GM23248 (cell line): ENCODE results near the gene NCOA3. TPM values are rescaled to one million over a fixed set of nuclear protein-coding genes. Genes with fewer than 3 reads are reported as not detected.
"Not testable (repeated sequence)": the region's sequence is repeated elsewhere in the genome, so short reads cannot be mapped to it uniquely, and the experiment has no call there.

Experiments
- DNase-seq: peaks from one replicate; pipeline ENCODE4 v3.0.0-alpha.2; 2015
- H2AFZ ChIP-seq: fragments of 200-600 bp; sonication (generic); 2 replicates; pipeline ENCODE4 v1.6.1; 2016; ENCODE audit warnings: antibody characterized with exemption
- H3F3A ChIP-seq: fragments of 200-600 bp; sonication (generic); 2 replicates; pipeline ENCODE4 v1.6.1; 2016; ENCODE audit warnings: mild to moderate bottlenecking, antibody characterized with exemption, mixed run types; ENCODE audit not compliant: insufficient read depth
- H3K27ac ChIP-seq: fragments of 200-600 bp; sonication (generic); 2 replicates; pipeline ENCODE4 v1.5.1; 2016; ENCODE audit warnings: mild to moderate bottlenecking
- H3K27me3 ChIP-seq: fragments of 200-600 bp; sonication (generic); replicated peaks from 2 replicates; pipeline ENCODE4 v1.6.1; 2016; ENCODE audit warnings: mild to moderate bottlenecking; ENCODE audit not compliant: insufficient read depth
- H3K36me3 ChIP-seq: fragments of 200-600 bp; sonication (generic); 2 replicates; pipeline ENCODE4 v1.6.1; 2016; ENCODE audit warnings: low read depth, mild to moderate bottlenecking
- H3K4me1 ChIP-seq: fragments of 200-600 bp; sonication (generic); 2 replicates; pipeline ENCODE4 v1.6.1; 2016; ENCODE audit warnings: mild to moderate bottlenecking; ENCODE audit not compliant: insufficient read depth
- H3K4me2 ChIP-seq: fragments of 200-600 bp; sonication (generic); one replicate; pipeline ENCODE4 v1.6.1; 2016; ENCODE audit warnings: mild to moderate bottlenecking; ENCODE audit not compliant: unreplicated experiment
- H3K4me3 ChIP-seq: fragments of 200-600 bp; sonication (generic); 2 replicates; pipeline ENCODE4 v1.5.1; 2016; ENCODE audit warnings: mild to moderate bottlenecking
- H3K79me2 ChIP-seq: fragments of 200-600 bp; sonication (generic); 2 replicates; pipeline ENCODE4 v1.6.1; 2016; ENCODE audit warnings: mild to moderate bottlenecking; ENCODE audit not compliant: insufficient read depth
- H3K9ac ChIP-seq: fragments of 200-600 bp; sonication (generic); 2 replicates; pipeline ENCODE4 v1.6.1; 2016; ENCODE audit warnings: mild to moderate bottlenecking
- H3K9me2 ChIP-seq: fragments of 200-600 bp; sonication (generic); 2 replicates; pipeline ENCODE4 v1.6.1; 2016; ENCODE audit warnings: mixed run types, mild to moderate bottlenecking, moderate library complexity; ENCODE audit not compliant: insufficient read depth
- H3K9me3 ChIP-seq: fragments of 200-600 bp; sonication (generic); one replicate; pipeline ENCODE4 v1.6.1; 2017; ENCODE audit warnings: low read depth
- H4K20me1 ChIP-seq: fragments of 200-600 bp; sonication (generic); 2 replicates; pipeline ENCODE4 v1.6.0; 2016; ENCODE audit not compliant: insufficient read depth
- EZH2 ChIP-seq: fragments of 200-600 bp; sonication (generic); IDR thresholded peaks from 2 replicates; pipeline ENCODE4 v1.6.1; 2018; ENCODE audit warnings: antibody characterized with exemption, mild to moderate bottlenecking; ENCODE audit not compliant: insufficient read depth, poor library complexity, severe bottlenecking
- EZH2phosphoT487 ChIP-seq: fragments of 200-600 bp; sonication (generic); IDR thresholded peaks from 2 replicates; pipeline ENCODE4 v1.6.1; 2018; ENCODE audit warnings: antibody characterized with exemption, moderate library complexity, mild to moderate bottlenecking, low read depth; ENCODE audit not compliant: insufficient read depth
- WGBS, 2 experiments: methylation state at CpG; one replicate each; pipeline ENCODE4 v1.1.6; 2015 to 2017; ENCODE audit warnings: low lambda C conversion rate in 2 of 2, low coverage in 1 of 2; ENCODE audit errors: missing lambda C conversion rate in 2 of 2; 5-methylcytosine and 5-hydroxymethylcytosine counted together
- in situ Hi-C: fragments of 300-500 bp; cut with MboI; formaldehyde crosslinking; loops from 2 replicates; pipeline ENCODE4 v1.15.0; 2020
- polyA plus RNA-seq: library from polyadenylated mRNA; unstranded; fragments of >200 nt; fragmentation: Nextera tagmentation; extraction: Ambion mirVana; gene quantifications from 2 replicates; pipeline ENCODE4 v1.2.1, GENCODE V29; 2016
- total RNA-seq: library from RNA; depleted of rRNA; stranded (reverse); fragments of >200 nt; shearing (Covaris generic); gene quantifications from 2 replicates; pipeline ENCODE4 v1.2.3, GENCODE V29; 2014

The NCOA3 gene
- total and polyA plus RNA-seq, 2 experiments from 2014 or later, result 19.5 to 36.6 TPM

GRCh38 chr20:47549671-47550070 is 48.0 kb downstream of the NCOA3 start:
- TF ChIP-seq EZH2phosphoT487, result no peak
- no peak for TF ChIP-seq EZH2
- Histone ChIP-seq H3K27ac (no peak overlapping the region), H3K9ac (no peak overlapping the region), H3K9me2 (no peaks in the 10 kb centered on the region), H3K36me3 (no peaks in the 10 kb centered on the region), H3K9me3 (no peaks in the 10 kb centered on the region), H3K4me2 (no peak overlapping the region), H3K79me2 (peaks cover 82% of the 10 kb centered on the region), H3K4me3 (no peak overlapping the region), H3K4me1 (peaks cover 22% of the 10 kb centered on the region), H2AFZ (no peak overlapping the region), H4K20me1 (0 out of 2 replicates have a peak, but pooled peaks cover 5% of the 10 kb centered on the region), H3K27me3 (no peaks in the 10 kb centered on the region), H3F3A (peaks cover 18% of the 10 kb centered on the region)
- no peak for DNase-seq
- in situ Hi-C loops, result no loop called here
- 92 to 96% methylated on average over 3 of the region's 3 CpGs for WGBS, 2 experiments

GRCh38 chr20:47551222-47551621 is 49.5 kb downstream of the NCOA3 start:
- Histone ChIP-seq H3F3A (peaks cover 6% of the 10 kb centered on the region; the same call in 1 of the 2 replicates), H3K27me3 (no peaks in the 10 kb centered on the region)
- 78 to 79% methylated on average over 5 of the region's 5 CpGs for WGBS, 2 experiments

GRCh38 chr20:47551841-47552240 is 50.2 kb downstream of the NCOA3 start:
- H3K4me1 ChIP-seq, result peaks cover under 1% of the 10 kb centered on the region
- no peak overlapping the region for H3K4me3 ChIP-seq
- TF ChIP-seq EZH2, result no peak
- no peak for TF ChIP-seq EZH2phosphoT487
- H3K36me3 ChIP-seq, result no peaks in the 10 kb centered on the region
- H3K9ac ChIP-seq, result no peak overlapping the region
- H2AFZ ChIP-seq, result no peak overlapping the region
- no peaks in the 10 kb centered on the region for H3K27me3 ChIP-seq
- peaks cover 88% of the 10 kb centered on the region for H3K79me2 ChIP-seq
- H3K9me3 ChIP-seq, result no peaks in the 10 kb centered on the region
- no peaks in the 10 kb centered on the region for H3K9me2 ChIP-seq
- peaks cover 2% of the 10 kb centered on the region; the same call in 1 of the 2 replicates for H3F3A ChIP-seq
- H3K27ac ChIP-seq, result no peak overlapping the region
- H3K4me2 ChIP-seq, result no peak overlapping the region
- peak; percentile 44 for DNase-seq
- in situ Hi-C loops, result no loop called here
- no peaks in the 10 kb centered on the region; the same call in 1 of the 2 replicates for H4K20me1 ChIP-seq

More at GRCh38 chr20:47551222-47551621, 49.5 kb downstream of the NCOA3 start:
- Histone ChIP-seq H3K9me3 (no peaks in the 10 kb centered on the region), H3K36me3 (no peaks in the 10 kb centered on the region), H3K27ac (no peak overlapping the region), H4K20me1 (no peaks in the 10 kb centered on the region), H3K4me1 (peaks cover 7% of the 10 kb centered on the region), H3K9me2 (no peaks in the 10 kb centered on the region), H3K4me2 (no peak overlapping the region), H3K9ac (no peak overlapping the region), H2AFZ (no peak overlapping the region), H3K4me3 (no peak overlapping the region), H3K79me2 (peaks cover 85% of the 10 kb centered on the region)
- TF ChIP-seq EZH2phosphoT487 (no peak), EZH2 (no peak)
- DNase-seq, result no peak
- in situ Hi-C loops, result no loop called here

GRCh38 chr20:47552996-47553395 is 51.3 kb downstream of the NCOA3 start:
- no peaks in the 10 kb centered on the region for H3K27me3 ChIP-seq
- WGBS, 2 experiments, result 91 to 92% methylated on average over 9 of the region's 9 CpGs
- H3K4me2 ChIP-seq, result no peak overlapping the region

GRCh38 chr20:47553594-47554235 is 52.0 kb downstream of the NCOA3 start:
- H3K4me1 ChIP-seq, H3K9me2 ChIP-seq, H3F3A ChIP-seq, H3K27ac ChIP-seq, H3K27me3 ChIP-seq, H3K9ac ChIP-seq, H4K20me1 ChIP-seq, H3K9me3 ChIP-seq, H3K4me2 ChIP-seq, H2AFZ ChIP-seq, DNase-seq, H3K4me3 ChIP-seq, H3K36me3 ChIP-seq, in situ Hi-C loops: not testable (repeated sequence)
- H3K79me2 ChIP-seq, result peaks cover 87% of the 10 kb centered on the region
- 82 to 91% methylated on average over 5 to 7 of the region's 8 CpGs for WGBS, 2 experiments

More at GRCh38 chr20:47552996-47553395, 51.3 kb downstream of the NCOA3 start:
- Histone ChIP-seq H3K4me1 (0 out of 2 replicates have a peak, but pooled peaks cover 5% of the 10 kb centered on the region), H3K9me2 (no peaks in the 10 kb centered on the region), H3K27ac (no peak overlapping the region), H3F3A (no peaks in the 10 kb centered on the region), H2AFZ (no peak overlapping the region), H3K4me3 (no peak overlapping the region), H3K36me3 (no peaks in the 10 kb centered on the region), H3K9me3 (no peaks in the 10 kb centered on the region), H3K79me2 (peaks cover 89% of the 10 kb centered on the region), H4K20me1 (no peaks in the 10 kb centered on the region; the same call in 1 of the 2 replicates), H3K9ac (no peak overlapping the region)
- TF ChIP-seq EZH2, result no peak
- TF ChIP-seq EZH2phosphoT487, result no peak
- in situ Hi-C loops, result no loop called here
- no peak for DNase-seq

- DNase-seq, in situ Hi-C loops, H3K9ac ChIP-seq, H4K20me1 ChIP-seq, H3K9me2 ChIP-seq, H3K9me3 ChIP-seq, H3K27ac ChIP-seq, H3K27me3 ChIP-seq, H3K4me3 ChIP-seq, H3K36me3 ChIP-seq, H2AFZ ChIP-seq, H3K4me2 ChIP-seq, H3F3A ChIP-seq: not testable (repeated sequence)
- peaks cover 15% of the 10 kb centered on the region for H3K4me1 ChIP-seq
- H3K79me2 ChIP-seq, result peaks cover 87% of the 10 kb centered on the region
Measured at GRCh38 chr20:47554283-47554682, 52.6 kb downstream of the NCOA3 start.
